Measurements from ENCODE around the gene ZNF197.

DNA sequence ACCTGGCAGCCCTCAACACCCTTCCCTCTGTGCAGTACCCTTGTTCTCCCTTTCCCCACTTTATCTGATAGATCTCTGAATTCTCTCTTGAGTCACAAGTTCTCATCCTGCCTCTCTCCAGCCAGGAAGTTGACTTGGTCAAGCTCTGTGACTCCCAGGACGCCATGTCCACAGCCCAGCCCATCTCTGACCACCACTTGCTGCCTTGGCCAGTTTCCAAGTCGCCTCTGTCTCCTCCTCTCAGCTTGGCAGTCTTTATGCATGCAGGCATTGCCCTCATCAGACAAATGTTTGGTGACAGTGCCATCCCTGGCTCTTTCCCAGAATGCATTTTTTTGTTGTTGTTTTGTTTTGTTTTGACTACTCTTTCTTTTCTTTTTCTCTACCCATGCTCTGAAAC lies 49.4 kb downstream of the ZNF197 start:
- TF ChIP-seq, protein P1, sequence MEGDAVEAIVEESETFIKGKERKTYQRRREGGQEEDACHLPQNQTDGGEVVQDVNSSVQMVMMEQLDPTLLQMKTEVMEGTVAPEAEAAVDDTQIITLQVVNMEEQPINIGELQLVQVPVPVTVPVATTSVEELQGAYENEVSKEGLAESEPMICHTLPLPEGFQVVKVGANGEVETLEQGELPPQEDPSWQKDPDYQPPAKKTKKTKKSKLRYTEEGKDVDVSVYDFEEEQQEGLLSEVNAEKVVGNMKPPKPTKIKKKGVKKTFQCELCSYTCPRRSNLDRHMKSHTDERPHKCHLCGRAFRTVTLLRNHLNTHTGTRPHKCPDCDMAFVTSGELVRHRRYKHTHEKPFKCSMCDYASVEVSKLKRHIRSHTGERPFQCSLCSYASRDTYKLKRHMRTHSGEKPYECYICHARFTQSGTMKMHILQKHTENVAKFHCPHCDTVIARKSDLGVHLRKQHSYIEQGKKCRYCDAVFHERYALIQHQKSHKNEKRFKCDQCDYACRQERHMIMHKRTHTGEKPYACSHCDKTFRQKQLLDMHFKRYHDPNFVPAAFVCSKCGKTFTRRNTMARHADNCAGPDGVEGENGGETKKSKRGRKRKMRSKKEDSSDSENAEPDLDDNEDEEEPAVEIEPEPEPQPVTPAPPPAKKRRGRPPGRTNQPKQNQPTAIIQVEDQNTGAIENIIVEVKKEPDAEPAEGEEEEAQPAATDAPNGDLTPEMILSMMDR (IDR thresholded peaks at IDR 0.05), result no peak
- TF ChIP-seq POLR2A (IDR thresholded peaks at IDR 0.05), result no peak

Data from uterus (tissue), 2 donors.